ENCODE measurements around the gene FN3KRP. TPM values are rescaled to one million over a fixed set of nuclear protein-coding genes. Genes with fewer than 3 reads are reported as not detected.

The FN3KRP gene
- total and polyA plus RNA-seq, 2 of the 13 experiments (the other 11 are each of a cell fraction or from before 2014, with no cell fraction given), result 22.4 to 28.2 TPM

- TF ChIP-seq MBD4 (IDR thresholded peaks at IDR 0.05; ENCODE audit: borderline replicate concordance, low read length) (no peak), EED (CRISPR knock-in tag; IDR thresholded peaks at IDR 0.05) (no peak), RFXAP (CRISPR knock-in tag; IDR thresholded peaks at IDR 0.05; ENCODE audit: borderline replicate concordance) (no peak), KLF6 (CRISPR knock-in tag; IDR thresholded peaks at IDR 0.05) (no peak), MAFG (CRISPR knock-in tag; IDR thresholded peaks at IDR 0.05) (no peak), ZFYVE20 (CRISPR knock-in tag; IDR thresholded peaks at IDR 0.05; ENCODE audit: borderline replicate concordance, low read depth) (no peak), DZIP1 (CRISPR knock-in tag; IDR thresholded peaks at IDR 0.05) (no peak), ZFP91 (CRISPR knock-in tag; IDR thresholded peaks at IDR 0.05; ENCODE audit: borderline replicate concordance) (0 out of 2 replicates have a peak, but pooled peaks have one; percentile 17), TOE1 (CRISPR knock-in tag; IDR thresholded peaks at IDR 0.05) (no peak), RERE (CRISPR knock-in tag; IDR thresholded peaks at IDR 0.05; ENCODE audit: low read depth) (no peak), ZNF234 (CRISPR knock-in tag; conservative IDR thresholded peaks at IDR 0.05) (no peak), ARID4A (CRISPR knock-in tag; IDR thresholded peaks at IDR 0.05; ENCODE audit: borderline replicate concordance) (0 out of 2 replicates have a peak, but pooled peaks have one; percentile 17), ZNF33B (CRISPR knock-in tag; IDR thresholded peaks at IDR 0.05) (no peak)
Observed at GRCh38 chr17:82696916-82697807, 19.3 kb upstream of the FN3KRP start (continued).
